ENCODE results near the gene TECTA.

The TECTA gene, protein sequence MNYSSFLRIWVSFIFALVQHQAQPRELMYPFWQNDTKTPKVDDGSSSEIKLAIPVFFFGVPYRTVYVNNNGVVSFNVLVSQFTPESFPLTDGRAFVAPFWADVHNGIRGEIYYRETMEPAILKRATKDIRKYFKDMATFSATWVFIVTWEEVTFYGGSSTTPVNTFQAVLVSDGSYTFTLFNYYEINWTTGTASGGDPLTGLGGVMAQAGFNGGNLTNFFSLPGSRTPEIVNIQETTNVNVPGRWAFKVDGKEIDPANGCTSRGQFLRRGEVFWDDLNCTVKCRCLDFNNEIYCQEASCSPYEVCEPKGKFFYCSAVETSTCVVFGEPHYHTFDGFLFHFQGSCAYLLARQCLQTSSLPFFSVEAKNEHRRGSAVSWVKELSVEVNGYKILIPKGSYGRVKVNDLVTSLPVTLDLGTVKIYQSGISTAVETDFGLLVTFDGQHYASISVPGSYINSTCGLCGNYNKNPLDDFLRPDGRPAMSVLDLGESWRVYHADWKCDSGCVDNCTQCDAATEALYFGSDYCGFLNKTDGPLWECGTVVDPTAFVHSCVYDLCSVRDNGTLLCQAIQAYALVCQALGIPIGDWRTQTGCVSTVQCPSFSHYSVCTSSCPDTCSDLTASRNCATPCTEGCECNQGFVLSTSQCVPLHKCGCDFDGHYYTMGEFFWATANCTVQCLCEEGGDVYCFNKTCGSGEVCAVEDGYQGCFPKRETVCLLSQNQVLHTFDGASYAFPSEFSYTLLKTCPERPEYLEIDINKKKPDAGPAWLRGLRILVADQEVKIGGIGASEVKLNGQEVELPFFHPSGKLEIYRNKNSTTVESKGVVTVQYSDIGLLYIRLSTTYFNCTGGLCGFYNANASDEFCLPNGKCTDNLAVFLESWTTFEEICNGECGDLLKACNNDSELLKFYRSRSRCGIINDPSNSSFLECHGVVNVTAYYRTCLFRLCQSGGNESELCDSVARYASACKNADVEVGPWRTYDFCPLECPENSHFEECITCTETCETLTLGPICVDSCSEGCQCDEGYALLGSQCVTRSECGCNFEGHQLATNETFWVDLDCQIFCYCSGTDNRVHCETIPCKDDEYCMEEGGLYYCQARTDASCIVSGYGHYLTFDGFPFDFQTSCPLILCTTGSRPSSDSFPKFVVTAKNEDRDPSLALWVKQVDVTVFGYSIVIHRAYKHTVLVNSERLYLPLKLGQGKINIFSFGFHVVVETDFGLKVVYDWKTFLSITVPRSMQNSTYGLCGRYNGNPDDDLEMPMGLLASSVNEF (N-terminal part only)

DNA sequence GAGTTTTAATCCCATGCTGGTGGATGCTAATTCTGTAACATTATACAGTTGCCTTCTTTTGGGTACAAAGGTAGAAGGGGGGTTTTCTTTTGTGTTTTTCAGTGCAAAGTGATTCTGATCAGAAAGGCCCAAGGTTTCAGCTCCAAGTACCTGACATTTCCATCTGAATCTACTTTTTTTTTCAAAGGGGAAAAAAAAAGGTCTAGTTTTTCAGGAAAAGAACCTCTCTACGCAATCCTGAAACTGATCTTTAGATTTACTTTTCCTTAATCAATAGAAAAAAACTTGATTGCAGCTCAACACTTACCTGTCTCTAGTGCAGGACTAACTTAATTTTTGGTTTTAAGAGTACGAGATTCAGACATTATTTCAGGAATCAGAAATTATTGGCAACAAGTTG lies at the start of gene TECTA:
TECTA (plus strand) TSS at position 301 of the 400 bp plus-strand sequence. CDS start 1,423 bp downstream, outside the sequence.
- DNase-seq = no peak

DNA sequence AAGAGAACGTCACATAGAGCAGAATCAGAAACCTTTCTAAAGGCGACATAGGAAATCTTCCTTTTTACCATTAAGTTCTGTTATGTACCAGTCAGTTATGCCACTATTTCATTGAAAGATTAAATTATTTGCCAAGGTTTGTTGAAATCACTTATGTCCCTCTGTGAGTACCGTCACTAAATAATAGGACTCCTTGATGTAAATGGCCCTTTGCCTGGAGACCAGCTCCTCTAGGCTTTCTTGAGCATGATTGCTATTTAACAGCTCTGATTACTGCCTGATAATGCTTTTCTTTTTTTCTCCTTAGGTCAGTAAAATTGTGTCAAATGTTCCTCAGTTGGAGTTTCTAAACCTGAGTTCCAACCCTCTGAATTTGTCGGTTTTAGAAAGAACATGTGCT lies 47.8 kb upstream of the TECTA start:
- DNase-seq = no peak

DNA sequence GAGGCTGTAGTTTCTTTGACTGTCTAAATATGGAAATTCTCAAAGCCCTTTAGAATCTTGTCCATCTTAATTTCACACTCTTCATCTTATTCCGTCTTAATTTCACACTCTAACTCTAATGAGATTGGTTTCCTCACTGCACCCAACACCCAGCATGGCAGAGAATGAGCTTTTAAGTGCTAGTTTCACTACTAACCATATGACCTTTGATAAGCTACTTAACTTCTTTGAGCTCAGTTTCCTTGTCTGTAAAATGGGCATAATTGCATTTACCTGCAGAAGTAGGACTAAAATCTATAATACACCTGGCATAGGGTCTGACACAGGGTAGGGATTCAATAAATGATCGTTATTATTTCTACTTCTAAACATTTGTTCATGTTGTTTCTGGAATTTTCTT lies 46.8 kb upstream of the TECTA start:
- DNase-seq = no peak

DNA sequence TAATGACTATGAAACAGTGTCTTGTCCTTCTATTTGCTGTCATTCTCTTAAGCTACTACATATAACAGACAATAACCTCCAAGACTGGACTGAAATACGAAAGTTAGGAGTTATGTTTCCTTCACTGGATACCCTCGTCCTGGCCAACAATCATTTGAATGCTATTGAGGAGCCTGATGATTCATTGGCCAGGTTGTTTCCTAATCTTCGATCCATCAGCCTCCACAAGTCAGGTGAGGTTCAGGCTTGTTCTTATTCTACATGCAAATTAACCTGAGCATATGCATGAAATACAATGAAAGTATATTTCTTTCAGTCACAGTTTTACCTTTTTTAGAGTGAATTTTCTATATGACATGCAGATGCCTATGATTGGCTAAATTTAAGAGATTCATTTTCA lies 46.0 kb upstream of the TECTA start:
- no peak for DNase-seq

DNA sequence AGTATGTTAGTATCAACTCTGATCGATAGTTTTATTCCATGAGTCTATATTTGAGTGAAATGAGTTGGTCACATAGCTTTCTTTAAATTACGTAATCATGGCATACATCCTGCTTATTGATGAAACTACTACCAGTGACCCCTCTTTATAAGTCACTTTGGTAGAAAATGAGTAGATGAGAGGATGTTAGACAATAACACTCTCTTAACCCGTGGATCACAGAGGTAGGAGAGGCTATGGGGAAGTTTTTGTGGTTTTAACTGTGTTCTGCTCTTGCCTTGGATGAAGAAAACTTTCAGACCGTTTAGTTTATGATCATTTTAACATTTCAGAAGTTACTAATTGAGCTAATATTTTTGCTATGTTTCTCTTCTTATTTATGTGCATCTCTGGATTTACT lies 43.1 kb upstream of the TECTA start:
- peak; percentile 4 for DNase-seq

DNA sequence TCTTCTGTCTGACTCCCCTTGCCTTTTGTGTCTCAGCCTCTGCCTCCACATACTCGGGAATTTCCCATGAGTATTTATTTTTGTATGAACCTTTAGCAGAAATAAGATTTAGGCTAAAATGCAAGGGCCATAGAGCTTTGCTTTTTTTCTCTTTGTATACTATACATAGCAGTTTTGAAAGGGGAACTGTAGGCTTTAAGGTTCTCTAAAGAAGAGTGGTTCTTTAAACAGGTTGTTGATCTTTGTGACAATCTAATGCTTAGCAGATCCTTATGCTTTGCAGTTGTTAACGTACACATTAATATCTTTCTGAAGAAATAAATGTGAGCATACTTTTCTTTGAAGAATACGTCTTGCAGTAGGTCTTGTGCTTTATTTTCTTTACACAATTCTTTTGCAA lies 42.1 kb upstream of the TECTA start:
- DNase-seq = peak; percentile 2

DNA sequence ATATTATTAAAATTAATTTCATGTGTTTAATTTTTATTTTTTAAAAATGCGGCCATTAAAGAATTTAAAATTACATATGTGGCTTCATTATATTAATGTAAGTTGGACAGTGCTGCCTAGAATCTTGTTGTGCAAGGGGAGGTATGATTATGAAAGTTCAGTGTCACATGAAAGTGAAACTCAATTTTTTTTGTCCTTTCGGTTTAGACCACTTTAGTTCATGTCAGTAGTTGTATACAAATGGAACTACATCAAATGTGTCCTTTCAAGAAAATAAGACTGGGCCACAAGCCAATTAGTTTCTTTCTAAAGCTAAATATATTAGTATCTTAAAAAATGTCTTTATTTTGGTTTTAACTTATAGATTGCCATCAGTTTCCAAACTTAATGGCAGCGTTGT lies 41.4 kb upstream of the TECTA start:
- peak; percentile 74 for DNase-seq

DNA sequence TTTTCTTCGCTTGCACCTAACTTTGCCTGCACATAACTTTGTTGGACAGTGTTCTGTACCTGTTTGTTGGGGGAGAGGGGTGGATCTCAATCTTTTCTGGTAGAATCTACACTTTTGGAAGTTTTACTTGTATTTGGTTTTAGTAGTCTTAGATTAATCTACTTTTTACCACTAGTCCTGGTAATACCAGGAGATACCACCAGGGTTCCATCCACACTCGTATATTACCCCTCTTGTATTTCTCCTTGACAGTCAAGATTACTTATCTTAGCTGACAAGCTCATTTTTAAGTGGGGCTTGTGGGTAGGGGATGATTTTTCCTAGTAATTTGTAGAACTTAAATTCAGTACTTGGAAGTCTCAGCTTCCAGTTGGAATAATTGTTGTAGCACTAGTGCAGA lies 37.3 kb upstream of the TECTA start:
- DNase-seq = no peak

DNA sequence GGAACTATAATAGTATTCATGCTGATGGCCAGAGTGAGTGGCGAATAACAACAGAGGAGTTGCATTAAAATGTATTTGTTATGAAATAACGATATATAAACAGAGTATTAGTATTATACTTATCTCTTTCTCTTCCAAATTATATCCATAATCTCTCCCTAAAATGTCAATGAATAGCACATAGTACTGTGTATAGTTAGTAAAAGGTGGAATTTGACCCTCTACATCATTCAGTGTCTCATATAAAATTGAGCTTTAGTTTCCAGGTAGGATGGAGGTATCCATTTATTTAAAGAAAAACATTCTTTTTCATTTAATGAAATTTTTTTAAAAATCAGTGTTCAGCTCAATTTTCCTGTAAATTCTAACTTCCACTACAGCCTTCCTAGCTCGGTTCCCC lies 34.4 kb upstream of the TECTA start:
- no peak for DNase-seq

DNA sequence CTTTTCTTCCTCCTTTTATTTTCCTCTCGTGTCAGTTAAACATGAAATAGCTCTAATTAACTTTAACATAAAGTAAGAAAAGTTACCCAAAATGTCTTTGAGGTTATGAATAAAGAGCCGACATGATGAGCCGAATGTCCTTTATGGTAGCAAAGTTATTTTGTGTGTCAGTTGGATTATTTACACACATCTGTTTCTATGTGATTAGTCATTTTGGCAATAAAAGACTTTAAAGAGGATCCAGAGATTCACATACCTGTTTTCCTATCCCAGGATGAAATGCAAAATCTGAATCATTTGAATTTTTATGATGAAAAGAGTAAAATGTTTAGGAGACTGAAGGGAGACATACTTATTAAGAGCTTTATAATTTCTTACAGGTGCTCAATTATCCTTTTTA lies 34.0 kb upstream of the TECTA start:
- no peak for DNase-seq

DNA sequence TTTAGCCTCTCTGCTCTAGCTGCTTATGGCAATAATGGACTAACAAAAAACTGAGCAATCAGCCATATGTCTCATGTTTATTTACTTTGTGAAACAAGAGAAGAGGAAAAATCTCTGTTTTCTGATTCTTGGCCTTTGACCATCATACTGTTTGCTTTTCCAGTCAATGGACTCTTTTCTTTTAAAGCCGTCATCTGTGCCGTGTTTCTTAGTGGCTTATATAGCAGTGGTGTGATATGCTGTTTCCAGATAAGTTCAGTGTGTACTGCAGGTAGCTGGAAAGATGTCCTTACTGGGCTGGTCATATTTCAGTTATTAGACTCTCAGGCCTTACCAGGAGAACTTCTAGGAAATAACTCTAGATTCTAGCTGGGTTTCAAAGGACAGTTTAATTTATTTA lies 33.6 kb upstream of the TECTA start:
- DNase-seq = no peak

DNA sequence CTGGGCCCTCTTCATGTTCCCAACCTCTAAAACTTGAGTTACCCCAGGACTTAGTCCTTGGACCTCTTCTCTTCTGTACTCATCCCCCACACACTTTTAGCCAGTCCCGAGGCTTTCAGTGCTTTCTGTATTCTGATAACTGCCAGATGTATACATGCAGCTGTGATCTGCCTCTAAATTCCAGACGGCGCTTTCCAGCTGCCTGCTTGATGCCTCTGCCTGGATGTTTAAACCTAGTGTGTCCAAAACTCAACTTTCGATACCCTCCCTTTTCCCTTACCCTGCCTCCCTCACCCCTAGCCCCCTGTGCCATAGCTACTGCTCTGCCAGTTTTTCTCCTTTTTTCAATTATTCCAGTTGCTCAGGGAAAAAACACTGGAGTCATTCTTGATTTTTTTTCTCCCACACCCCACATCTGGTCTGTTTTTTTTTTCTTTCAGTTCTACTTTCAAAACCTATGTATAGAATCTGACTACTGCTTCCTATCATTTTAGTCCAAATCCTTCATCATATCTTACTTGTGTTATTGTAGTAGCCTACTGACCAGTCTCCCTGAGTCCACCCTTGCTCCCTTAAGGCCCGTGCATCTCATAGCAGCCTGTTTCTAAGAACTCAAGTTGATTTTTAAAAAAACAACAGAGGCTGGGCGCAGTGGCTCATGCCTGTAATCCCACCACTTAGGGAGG lies 32.9 kb upstream of the TECTA start:
- DNase-seq = peak; percentile 30

DNA sequence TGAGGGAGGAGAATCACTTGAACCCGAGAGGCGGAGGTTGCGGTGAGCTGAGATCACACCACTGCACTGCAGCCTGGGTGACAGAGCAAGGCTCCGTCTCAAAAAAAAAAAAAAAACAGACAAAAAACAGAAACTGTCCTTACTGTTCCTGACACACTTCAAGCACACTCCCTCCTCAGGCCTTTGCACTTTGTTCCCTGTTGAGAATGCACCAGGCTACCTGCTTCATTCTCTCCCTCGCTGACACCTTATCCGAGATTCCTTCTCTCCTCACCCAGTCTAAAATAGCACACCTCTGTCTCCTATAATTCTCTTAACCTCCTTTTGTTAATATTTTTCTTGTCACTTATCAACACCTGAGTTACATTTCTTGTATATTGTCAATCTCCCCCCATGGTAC lies 32.3 kb upstream of the TECTA start:
- DNase-seq = no peak

DNA sequence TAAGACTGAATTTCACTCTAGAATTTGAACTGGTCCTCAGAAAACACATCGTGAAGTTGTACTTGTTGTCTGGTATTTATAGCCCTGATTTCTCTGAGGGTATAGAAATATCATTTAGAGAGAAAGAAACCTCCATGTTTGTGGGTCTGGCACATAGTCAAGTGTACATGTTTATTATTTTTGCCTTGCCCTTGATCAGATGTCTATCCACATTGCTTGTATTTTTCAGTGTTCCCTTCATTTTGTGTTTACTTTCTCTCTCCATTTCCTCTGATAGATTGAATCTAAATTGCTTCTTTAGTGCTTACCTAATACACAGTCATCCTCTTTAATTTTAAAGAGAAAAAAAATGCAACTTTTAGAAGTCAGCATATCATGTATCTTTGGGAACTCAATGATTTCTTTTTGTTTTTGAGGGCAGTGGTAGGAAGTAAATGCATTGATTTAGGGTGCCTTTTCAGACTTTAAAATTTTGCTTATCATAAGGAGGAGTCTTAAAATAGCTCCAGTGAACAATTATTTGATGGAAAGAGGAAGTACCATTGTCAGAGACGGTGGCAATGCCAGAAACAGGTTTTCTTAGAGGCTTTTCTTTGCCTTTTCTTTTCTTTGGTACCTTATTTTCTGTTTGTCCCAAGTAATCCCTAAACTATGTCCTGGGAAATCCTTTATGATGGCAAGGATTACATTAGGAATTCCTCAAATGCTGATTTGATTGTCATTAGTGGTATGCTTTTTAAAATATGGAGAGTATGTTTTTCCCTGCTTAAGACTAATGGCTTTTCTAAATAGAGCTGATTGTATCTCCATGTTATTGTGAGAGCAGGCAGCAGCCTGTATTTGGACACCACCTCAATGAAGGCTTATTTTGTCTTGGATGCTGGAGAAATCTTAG lies 29.8 kb upstream of the TECTA start:
- DNase-seq = peak; percentile 4

DNA sequence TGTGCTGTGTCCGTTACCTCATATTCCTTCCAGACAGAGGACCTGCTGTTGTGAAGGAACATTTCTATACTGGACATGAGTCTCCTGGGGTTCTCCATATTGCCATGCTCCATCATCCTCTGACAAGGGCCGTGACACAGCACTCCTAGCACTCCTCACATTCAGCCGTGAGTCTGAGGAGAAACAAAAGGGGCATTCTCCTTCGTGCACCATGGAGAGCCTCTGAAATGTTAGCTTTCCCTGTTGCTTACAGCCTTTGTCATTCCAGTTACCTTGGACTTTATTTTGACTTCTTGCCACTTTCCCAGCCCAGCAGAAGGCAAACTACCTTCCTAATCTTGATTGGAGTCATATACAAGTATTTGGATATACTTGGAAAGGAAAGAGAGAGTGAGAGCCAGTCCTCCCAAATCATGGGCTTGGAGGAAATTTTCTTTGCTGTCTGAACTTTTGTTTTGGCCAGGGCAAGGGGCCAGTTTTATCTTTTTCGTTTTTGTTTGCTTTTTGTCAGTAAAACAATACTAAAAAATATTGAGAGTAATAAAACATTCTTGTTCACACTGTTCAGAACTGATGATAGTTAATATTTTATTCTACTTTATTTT lies 29.1 kb upstream of the TECTA start:
- DNase-seq = no peak

DNA sequence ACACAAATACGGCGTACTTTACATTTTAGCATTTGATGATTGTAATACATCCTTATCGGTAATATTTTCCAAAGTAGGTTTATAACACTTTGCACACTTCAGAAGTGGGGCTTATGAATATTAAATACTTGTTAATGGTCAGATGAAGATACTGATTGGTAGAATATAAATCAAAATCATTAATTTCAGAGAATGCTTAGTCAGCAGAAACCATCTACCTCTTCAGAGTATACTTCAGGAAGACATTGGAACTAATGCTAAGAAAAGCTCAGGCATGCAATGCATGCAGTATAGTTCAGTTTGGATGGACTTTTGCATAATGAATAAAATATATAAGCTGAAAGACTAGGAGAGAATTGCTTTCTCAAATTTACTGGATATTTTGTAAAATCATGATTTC lies 19.7 kb upstream of the TECTA start:
- no peak for DNase-seq

DNA sequence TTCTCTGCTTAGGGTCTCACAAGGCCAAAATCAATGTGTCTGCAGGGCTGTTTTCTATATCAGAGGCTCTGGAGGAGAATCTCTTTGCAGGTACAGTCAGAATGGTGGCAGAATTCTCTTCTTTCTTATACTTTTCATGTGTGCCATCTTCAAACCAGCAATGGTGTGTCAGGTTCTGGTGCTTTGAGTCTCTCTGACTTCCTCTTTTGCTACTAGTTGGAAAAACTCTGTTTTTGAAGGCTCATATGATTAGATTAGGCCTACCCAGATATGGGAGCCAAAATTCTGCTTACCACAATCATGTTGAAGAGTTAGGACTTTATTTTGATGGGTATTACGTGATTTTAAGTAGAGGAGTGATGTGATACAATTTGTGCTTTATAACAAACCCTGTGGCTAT lies 18.8 kb upstream of the TECTA start:
- DNase-seq = peak; percentile 0

DNA sequence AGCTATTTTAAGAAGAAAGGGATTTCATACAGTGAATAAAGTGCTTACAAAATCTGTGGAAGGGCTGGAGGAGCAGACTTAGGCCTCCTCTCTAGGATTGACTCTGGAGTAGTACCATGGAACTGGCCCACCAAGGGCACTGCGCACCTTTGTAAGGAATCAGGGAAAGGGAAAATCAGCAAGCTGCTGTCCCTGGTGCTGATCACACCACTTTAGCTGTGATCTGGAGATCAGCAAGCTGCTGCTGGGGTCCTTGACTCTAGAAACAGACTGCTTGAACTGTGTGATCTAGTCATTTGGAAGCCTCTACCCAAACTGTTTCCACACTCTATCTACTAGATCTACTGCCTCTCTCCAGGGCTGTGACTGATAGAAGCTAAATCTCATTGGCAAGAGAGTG lies 18.4 kb upstream of the TECTA start:
- DNase-seq = no peak

DNA sequence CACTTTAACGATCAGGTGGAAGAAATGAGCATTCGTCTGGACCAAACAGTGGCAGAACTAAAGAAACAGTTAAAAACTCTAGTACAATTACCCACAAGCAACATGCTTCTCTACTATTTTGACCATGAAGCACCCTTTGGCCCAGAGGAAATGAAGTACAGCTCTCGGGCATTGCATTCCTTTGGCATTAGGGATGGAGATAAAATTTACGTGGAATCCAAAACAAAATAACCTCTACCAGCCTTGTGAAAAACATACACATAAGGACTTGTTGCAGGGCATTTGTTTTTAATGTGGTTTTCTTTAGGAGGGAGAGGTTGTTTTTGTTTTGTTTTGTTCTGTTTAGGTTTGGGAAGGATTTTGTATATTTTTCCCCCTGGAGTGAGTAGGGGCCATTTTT lies 14.2 kb upstream of the TECTA start:
- no peak for DNase-seq

DNA sequence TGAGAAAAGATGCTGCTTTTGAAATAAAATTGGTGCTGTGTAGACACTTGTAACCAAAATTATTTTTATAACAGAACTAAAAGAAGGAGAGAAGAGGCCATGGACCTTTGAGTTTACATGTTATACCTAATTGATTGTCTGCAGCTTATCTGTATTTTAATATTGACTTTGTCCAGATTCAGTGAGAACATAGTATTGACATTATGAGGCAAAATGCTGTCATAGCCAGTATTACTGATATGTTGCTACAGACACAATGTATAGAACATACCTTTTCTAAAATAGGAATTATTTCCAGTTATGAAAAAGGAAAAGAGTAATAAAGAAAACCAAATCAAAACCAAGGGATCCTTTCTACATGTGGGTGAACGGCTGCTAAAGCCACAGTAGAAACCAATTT lies 11.5 kb upstream of the TECTA start:
- no peak for DNase-seq

DNA sequence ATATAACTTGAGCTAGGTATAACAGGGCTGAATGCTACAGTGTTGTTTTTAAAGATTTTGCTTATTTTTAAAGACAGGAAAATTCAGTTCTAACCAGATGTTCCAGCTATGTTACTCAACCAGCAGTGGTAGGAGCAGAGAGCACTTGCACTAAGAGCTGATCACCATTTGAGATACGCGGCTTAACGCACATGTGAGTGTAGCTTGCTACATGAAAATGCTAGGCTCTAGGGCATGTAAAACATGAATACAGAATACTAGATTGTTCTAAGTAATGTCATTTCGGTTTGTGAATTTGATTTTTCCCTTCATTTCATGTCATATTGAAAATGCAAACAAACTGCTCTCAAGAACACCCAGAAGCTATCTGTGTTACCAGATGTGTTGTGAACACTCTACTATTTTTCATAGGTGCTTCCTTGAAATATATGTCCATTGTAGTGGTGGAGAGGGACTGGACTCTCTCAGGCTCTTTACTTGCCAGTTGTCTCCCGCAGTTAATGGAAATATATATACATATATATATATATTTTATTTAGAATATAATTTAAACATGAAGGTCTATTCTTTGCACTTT lies 10.8 kb upstream of the TECTA start:
- peak; percentile 36 for DNase-seq

Measured in MV-4-11 (cell line).